Amygdala (tissue), 56 donors: ENCODE measurements around the gene TGM3.

Source experiments
- DNase-seq, 56 donors: peaks; one replicate each; lab custom pipeline; 2025; lab: John Stamatoyannopoulos, UW

TGM3 gene

GRCh38 chr20:2283706-2284423 is 11.9 kb upstream of the TGM3 start:
- no peak for DNase-seq

- DNase-seq = no peak
Observed at GRCh38 chr20:2285193-2285592, 10.6 kb upstream of the TGM3 start.

- no peak for DNase-seq
Observed at GRCh38 chr20:2285613-2286012, 10.2 kb upstream of the TGM3 start.

- DNase-seq = no peak
Observed at GRCh38 chr20:2287504-2287903, 8.3 kb upstream of the TGM3 start.

- DNase-seq = no peak
Observed at GRCh38 chr20:2289475-2289874, 6.3 kb upstream of the TGM3 start.

- DNase-seq = no peak
Observed at GRCh38 chr20:2290486-2290885, 5.3 kb upstream of the TGM3 start.

- DNase-seq = no peak
Observed at GRCh38 chr20:2292416-2293110, 3.2 kb upstream of the TGM3 start.

GRCh38 chr20:2293486-2293885 is 2.3 kb upstream of the TGM3 start:
- no peak for DNase-seq

- no peak for DNase-seq
Observed at GRCh38 chr20:2293971-2294370, 1.8 kb upstream of the TGM3 start.

- no peak for DNase-seq
Observed at GRCh38 chr20:2295286-2295685, 515 bp upstream of the TGM3 start.

- no peak for DNase-seq
Observed at GRCh38 chr20:2296524-2297356, 939 bp downstream of the TGM3 start.

GRCh38 chr20:2297357-2297728 is 1.5 kb downstream of the TGM3 start:
- DNase-seq = no peak

GRCh38 chr20:2298116-2298515 is 2.3 kb downstream of the TGM3 start:
- no peak for DNase-seq

- no peak for DNase-seq
Observed at GRCh38 chr20:2298701-2299100, 2.9 kb downstream of the TGM3 start.

GRCh38 chr20:2299301-2299700 is 3.5 kb downstream of the TGM3 start:
- DNase-seq = no peak

GRCh38 chr20:2300002-2300401 is 4.2 kb downstream of the TGM3 start:
- no peak for DNase-seq

- no peak for DNase-seq
Observed at GRCh38 chr20:2300420-2300819, 4.6 kb downstream of the TGM3 start.

- peak in 13 of 56 donors; percentile 3 to 45 (median 18) for DNase-seq
Observed at GRCh38 chr20:2301164-2301622, 5.4 kb downstream of the TGM3 start.

GRCh38 chr20:2302384-2303060 is 6.7 kb downstream of the TGM3 start:
- no peak for DNase-seq

GRCh38 chr20:2303673-2304072 is 7.9 kb downstream of the TGM3 start:
- no peak for DNase-seq

GRCh38 chr20:2304180-2304579 is 8.4 kb downstream of the TGM3 start:
- DNase-seq = no peak
